NCI-H2196 (cell line): ENCODE data around the gene CSNK2A1.
"Not testable (repeated sequence)": the region's sequence is repeated elsewhere in the genome, so short reads cannot be mapped to it uniquely, and the experiment has no call there.

ENCODE experiments used
- DNase-seq: peaks from one replicate; lab custom pipeline; 2025; ENCODE audit not compliant: unreplicated experiment; lab: John Stamatoyannopoulos, UW

Gene CSNK2A1

GRCh38 chr20:496126-496696 is 47.4 kb downstream of the CSNK2A1 start:
- DNase-seq = peak; percentile 12

- no peak for DNase-seq
These were observed 51.4 kb downstream of the CSNK2A1 start for GRCh38 chr20:492159-492558.

GRCh38 chr20:487655-488054 is 55.9 kb downstream of the CSNK2A1 start:
- no peak for DNase-seq

GRCh38 chr20:483815-484644 is 59.6 kb downstream of the CSNK2A1 start:
- DNase-seq = no peak

DNA sequence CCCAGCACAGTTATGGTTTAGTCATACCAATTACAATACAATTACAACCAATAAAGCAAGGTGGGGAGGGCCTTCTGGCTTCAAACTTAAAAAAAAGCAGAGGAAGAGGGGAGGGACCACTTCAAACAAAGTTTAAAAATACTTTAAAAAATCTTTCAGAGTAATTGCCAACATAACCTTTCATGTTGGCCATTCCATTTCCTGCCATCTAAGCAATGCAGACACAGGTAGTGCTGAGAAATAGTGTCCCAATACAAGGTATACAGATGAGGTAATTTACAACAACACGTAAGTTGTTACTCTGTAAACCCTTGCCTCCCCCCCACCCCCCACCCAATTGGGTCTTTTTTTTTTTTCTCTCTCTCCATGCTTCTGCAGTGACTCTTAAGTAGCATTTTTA is 62.4 kb downstream of the CSNK2A1 start:
- DNase-seq = no peak

DNA sequence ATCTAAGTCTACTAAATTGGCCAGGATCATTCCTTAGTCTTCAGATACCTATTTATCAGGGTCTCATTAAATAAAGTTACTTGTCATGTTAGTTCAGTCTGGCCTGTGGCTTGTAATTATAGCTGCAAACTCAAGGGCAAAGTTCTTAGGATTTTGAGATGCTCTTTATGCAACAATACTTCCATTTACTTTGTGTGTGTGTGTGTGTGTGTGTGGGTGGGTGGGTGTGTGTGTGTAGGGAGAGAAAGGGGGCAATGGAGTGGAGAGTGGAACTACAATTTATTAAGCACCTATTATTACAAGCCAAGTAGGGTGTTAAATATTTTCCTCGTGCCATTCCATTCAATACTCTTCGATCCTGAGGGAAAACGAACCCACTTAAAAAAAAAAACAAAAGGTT is 63.5 kb downstream of the CSNK2A1 start:
- DNase-seq = no peak

GRCh38 chr20:479487-479886 is 64.1 kb downstream of the CSNK2A1 start:
- no peak for DNase-seq

DNA sequence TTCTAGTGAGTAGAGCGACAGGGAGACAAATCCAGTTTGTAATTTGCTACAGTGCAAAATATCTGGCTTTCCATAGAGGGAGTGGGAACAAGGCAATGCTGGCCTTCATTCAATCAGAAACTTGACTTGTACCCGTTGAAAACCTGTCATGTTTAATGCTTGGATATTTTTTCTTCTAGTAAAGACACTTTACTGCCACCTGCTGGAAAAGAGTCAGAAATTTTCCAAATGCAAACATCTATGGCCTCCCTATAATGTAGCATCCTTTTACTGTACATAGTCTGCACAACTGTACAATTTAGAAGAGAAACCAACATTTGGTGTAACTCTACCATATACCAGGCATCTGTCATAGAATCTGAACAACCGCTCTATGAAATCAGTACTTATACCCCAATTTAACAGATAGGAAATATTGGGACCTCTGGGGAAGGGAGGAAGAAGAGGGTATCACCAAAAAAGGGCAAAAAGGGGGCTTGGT is 64.6 kb downstream of the CSNK2A1 start:
- peak; percentile 64 for DNase-seq

GRCh38 chr20:478010-478948 is 65.3 kb downstream of the CSNK2A1 start:
- no peak for DNase-seq

- DNase-seq = not testable (repeated sequence)
These were observed 66.9 kb downstream of the CSNK2A1 start for GRCh38 chr20:476561-477249.

DNA sequence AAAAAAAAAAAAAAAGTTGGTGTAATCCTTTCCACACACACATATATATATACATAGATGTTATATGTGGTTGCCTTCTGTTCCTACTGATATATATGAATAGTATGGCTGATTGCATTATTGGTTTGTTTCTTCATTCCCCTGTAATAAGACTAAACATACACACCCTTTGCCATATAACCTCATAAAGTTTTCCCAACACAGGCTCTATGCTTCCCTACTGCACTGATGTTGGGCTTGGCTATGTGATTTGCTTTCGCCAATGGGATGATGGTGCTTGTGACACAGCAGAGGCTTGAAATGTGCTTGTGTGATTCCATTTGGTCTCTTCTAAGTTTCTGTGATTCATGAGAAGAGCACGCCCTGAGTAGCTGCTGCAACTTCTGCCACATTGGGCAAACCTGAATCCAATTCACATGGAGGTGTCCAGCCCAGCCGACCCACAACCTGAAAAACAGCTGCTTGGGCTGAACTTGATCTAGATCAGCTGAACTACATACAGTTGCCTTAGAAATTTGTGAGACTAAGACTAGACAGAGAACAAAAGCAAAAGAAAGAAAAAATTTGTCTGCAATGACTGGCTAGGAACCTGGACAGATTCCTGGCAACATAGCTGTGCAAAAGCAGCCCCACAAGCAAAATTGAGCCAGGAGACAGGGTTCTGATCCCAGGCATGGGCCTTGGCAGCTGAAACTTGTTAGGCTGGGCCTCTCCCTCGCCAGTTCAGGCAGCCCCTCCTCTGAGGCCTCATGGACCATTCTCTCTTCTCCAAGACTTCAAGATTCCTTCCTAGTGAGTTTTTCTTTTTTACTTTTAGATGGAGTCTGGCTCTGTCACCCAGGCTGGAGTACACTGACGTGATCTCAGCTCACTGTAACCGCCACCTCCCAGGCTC is 67.9 kb downstream of the CSNK2A1 start:
- DNase-seq = no peak

- no peak for DNase-seq
These were observed 69.0 kb downstream of the CSNK2A1 start for GRCh38 chr20:474581-474980.

DNA sequence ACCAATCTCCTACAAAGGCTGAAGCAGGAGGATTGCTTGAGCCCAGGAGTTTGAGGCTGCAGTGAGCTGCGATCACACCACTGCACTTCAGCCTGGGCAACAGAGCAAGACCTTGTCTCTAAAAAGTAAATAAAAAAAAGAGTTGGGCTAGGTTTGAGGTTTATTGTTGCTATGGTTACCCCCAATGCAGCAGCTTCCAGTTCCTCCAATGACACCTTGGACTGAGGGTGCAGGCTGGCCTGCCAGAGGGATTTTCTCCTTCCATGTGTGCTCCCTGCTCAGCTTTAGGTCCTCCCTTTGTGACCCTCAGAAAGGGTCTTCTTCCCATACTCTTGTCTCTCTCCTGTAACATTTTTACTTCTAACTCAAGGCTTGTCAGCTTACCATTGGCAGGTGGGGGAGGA is 70.7 kb downstream of the CSNK2A1 start:
- no peak for DNase-seq

DNA sequence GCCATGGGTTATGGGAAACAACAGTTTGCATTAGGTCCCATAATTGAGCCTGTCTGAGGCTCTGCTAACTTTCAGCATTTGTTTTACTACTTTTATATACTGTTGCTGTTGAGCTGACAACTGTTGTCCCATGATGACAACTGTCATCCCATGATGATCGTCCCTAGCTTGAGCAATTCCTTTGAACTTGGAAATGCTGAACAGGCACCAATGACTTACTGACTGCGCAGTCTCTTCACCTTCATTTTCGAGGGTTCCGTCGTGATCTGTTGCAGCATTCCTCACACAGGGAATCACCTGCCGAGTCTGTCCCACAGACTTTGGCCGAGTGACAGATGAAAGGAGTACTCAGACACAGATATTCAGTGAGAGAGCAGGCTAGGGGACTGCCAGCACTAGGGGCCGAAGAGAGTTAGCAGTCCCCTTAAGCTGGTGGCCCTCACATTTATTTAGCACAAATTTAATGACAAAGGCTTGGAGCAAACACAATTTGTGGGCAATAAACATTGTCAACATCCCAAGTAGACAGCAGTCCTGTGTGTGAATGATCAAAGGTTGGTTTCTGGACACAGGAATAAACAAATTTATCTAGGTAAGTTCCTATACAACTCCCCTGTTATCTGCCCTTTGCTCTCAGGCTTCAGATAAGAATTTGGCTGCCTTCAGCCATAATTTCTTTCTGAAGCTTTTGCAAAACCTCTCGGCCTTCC is 71.3 kb downstream of the CSNK2A1 start:
- no peak for DNase-seq

DNA sequence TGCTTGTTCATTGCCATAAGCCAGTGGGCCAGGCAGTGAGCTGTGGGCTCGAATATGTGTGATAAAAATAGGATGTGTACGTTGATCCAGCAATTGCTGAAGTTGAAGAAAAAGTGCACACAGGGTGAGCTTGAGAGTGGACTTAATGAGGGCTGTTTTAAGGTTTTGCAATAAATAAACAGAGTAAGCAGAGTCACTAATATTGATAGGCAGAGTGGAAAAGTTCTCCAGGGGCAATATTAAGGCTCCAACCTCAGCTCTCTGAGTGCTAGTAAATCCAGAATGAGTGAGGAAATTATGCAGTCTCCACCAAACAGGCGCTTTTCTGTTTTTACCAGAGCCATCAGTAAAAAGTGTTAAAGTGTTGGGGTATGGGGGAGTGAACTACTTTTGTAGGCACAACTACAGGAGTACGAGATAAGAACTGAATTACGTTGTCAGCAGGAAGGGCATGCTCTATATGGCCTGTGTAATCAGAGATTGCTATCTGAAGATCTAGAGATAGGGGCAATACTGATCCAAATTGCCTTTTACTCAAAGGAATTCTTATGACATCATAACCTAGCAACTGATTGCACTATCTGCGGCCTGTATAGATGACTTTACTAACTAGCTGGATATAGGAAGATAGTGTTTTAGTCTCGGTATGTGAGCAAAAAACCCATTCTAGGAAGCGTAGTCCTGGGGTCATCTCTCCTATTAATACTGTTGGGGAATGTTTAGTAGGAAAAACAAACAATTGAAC is 73.7 kb downstream of the CSNK2A1 start:
- no peak for DNase-seq

- DNase-seq = no peak
These were observed 75.8 kb downstream of the CSNK2A1 start for GRCh38 chr20:467755-468154.

DNA sequence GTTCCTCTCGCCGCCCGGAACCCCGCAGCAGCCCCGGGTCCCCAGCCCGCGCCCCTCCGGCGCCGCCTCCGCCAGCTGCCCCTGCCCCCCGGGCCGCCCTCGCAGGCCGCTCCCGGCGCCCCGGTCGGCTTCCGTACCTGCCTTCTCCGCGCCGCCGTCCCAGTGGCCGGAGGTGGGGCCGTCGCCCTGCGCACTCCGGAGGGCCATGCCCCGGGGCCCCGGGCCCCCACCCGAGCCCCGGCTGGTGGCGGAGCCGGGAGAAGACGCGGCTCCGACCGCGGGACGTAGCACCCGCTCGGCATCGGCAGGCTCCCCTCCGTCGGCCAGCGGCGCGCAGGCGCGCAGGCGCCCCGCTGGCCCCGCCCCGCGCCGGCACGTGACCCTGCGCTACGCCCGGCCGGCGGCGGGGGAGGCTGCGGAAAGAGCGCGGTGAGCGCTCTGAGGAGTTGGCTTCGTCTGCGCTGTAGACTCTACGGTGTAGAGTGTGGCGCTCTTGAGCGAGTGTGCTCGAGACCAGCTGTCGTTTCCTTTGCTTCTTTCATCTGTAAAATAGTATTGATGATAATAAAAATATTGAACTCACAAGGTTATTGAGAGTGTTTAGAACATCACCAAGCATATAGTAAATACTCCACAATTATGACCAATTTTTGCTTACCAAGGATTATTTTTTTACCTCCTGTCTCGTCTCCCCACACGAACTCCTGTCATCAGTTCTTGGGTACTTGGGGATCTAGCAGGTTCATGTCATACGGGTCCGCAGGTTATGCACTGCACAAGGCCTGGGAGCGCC is 81.2 kb downstream of the CSNK2A1 start, which contains the start of gene TBC1D20:
Gene TBC1D20 (minus strand): TSS at position 335 of the 793 bp plus-strand sequence. CDS start 128 bp downstream, at position 207.
- DNase-seq = peak; percentile 94
